Measurements from ENCODE around the gene EFCAB11.
A peak's percentile ranks its signal among the peaks of the same experiment; 100 is the strongest.

Gene EFCAB11

GRCh38 chr14:89955745-89956660, 1.5 kb upstream of the EFCAB11 start, which contains the start of gene TDP1:
TDP1 (plus strand) TSS chr14:89955927; CDS start chr14:89963115, 7,188 bp downstream.
- peak; percentile 98 for DNase-seq

GRCh38 chr14:89955022-89955744, 653 bp upstream of the EFCAB11 start:
- DNase-seq: no peak

GRCh38 chr14:89953602-89954001, 928 bp downstream of the EFCAB11 start:
- no peak for DNase-seq

GRCh38 chr14:89952576-89952975, 2.0 kb downstream of the EFCAB11 start:
- no peak for DNase-seq

GRCh38 chr14:89947344-89947743, 7.2 kb downstream of the EFCAB11 start:
- DNase-seq: no peak

- DNase-seq: no peak
Measured at GRCh38 chr14:89941830-89942377, 12.6 kb downstream of the EFCAB11 start.

GRCh38 chr14:89936654-89937185, 17.8 kb downstream of the EFCAB11 start:
- peak; percentile 17 for DNase-seq

- DNase-seq: no peak
Measured at GRCh38 chr14:89933002-89933401, 21.5 kb downstream of the EFCAB11 start.

GRCh38 chr14:89927186-89927865, 27.2 kb downstream of the EFCAB11 start:
- no peak for DNase-seq

GRCh38 chr14:89926694-89927093, 27.8 kb downstream of the EFCAB11 start:
- no peak for DNase-seq

GRCh38 chr14:89924268-89924667, 30.3 kb downstream of the EFCAB11 start:
- DNase-seq: no peak

- DNase-seq: no peak
Measured at GRCh38 chr14:89922031-89922907, 32.3 kb downstream of the EFCAB11 start.

- no peak for DNase-seq
Measured at GRCh38 chr14:89921346-89921745, 33.2 kb downstream of the EFCAB11 start.

GRCh38 chr14:89920056-89920455, 34.5 kb downstream of the EFCAB11 start:
- DNase-seq: no peak

- no peak for DNase-seq
Measured at GRCh38 chr14:89918721-89919120, 35.8 kb downstream of the EFCAB11 start.

- DNase-seq: peak; percentile 58
Measured at GRCh38 chr14:89915114-89915878, 39.2 kb downstream of the EFCAB11 start.

- no peak for DNase-seq
Measured at GRCh38 chr14:89912667-89913211, 41.8 kb downstream of the EFCAB11 start.

- no peak for DNase-seq
Measured at GRCh38 chr14:89912221-89912620, 42.3 kb downstream of the EFCAB11 start.

- no peak for DNase-seq
Measured at GRCh38 chr14:89911010-89911919, 43.3 kb downstream of the EFCAB11 start.

GRCh38 chr14:89910691-89911009, 43.9 kb downstream of the EFCAB11 start:
- DNase-seq: no peak
